NCI-H1694 (cell line): ENCODE data around the gene RP2.

Experiments
- DNase-seq: peaks from one replicate; lab custom pipeline; 2025; lab: John Stamatoyannopoulos, UW

The RP2 gene

DNA sequence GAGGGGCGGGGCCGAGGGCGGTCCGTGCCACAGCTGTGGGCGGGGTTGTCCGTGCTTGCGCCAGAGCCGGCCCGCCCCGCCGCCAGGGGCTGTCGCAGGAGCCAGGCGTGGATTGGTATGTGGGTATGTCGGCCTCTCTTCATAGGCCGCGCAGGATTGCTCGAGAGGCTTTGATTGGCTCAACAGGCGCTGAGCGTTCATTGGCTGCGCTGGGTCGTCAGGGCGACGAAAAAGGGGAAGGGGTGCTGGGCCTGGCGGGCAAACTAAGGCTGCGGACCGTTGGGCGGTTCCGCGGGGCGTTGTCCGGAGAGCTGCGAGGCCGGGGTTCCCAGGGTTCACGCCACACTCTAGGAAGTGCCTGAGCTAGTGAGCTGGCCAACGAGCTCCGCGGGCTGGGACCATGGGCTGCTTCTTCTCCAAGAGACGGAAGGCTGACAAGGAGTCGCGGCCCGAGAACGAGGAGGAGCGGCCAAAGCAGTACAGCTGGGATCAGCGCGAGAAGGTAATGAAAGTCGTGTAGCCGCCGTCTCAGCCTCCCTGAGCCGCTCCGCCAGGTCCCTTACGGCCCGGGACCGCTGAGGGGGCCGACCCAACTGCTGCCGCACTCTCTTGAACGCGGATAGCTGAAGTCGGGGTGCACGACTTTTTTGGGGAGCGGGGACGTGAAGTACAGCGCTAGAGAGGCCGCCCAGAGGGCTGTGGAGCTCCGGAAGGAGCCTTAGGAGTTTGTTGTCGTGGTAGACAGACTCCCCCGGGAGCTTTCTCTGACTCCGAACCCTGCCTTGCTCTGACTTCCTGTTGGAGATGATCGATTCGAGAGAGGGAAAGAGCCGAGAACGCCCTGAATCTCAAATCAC is at the start of gene RP2:
TSS of gene RP2 (plus strand) at position 343 of the 857 bp plus-strand sequence. CDS start at position 401, 58 bp downstream.
- peak; percentile 87 for DNase-seq

DNA sequence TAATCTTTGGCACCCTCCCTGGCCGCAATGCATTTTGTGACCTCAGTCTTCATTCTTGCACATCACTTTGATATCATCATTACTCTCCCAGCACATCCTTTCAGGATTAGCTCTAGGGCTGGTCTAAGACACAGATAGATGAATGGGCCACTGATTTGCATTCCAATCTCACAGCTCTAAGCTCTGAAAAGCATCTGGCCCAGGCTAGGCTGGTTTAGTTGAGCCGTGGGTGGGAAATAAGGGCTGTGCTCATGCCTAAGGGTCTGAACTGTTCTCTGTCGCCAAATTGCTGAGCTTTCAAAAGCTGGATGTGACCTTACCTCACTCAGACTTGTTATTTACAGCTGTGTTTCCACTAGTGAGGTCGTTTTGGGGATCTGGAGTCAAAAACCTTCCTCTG is 47.9 kb upstream of the RP2 start:
- no peak for DNase-seq

DNA sequence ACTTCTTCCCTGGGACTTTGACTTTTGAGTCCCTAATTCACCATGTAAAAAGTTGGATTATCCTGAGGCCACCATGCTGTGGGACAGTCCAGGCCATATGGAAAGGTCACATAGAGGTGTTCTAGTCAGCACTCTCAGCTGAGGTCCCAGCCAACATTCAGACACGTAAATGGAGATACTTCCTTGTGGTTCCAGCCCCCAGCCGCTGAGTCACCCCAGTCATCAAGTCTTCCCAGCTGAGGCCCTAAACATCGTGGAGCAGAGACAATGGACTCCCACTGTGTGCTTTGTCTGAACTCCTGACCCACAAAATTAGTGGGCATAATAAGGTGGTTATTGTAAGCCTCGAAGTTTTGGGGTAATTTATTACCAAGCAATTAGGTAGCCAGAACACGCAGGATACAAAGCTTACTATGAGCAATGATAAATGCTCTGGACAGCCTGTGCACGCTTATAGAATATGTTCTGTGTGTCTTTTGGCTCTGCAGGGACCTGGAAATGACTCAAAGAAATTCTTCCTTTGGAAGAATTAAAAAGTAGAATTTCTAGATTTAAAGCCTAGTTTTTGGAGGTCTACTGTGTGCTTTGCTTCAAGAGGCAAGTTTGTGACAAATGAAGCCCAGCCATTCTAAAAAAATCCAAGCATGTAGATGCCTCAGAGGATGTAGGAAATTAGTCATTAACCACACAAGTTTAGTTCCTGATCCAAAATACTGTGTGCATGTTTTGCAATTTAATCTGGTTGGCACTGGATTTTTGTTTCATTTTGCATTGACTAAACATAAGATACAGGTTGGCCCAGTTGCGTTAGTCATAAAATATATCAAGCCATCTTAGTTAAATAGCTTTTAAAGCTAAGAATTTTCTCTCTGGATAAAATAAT is 44.7 kb upstream of the RP2 start:
- no peak for DNase-seq

DNA sequence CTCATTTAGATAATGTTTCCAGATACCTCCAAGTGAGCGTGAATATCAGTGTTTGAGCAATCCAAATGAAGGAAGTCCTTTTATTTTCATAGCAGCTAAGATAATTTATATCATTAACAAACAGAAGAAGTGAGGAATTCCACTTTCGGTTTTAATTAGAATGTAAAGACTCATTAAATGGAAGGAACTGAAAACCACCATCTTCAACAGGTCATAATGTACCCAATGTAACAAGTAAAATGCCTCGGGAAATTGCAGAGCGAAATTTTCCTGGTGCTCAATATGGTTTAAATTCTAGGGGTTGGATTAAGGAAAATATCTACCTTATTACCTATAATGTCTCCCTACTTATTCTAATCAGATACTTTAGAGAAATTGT is 44.0 kb upstream of the RP2 start:
- no peak for DNase-seq

DNA sequence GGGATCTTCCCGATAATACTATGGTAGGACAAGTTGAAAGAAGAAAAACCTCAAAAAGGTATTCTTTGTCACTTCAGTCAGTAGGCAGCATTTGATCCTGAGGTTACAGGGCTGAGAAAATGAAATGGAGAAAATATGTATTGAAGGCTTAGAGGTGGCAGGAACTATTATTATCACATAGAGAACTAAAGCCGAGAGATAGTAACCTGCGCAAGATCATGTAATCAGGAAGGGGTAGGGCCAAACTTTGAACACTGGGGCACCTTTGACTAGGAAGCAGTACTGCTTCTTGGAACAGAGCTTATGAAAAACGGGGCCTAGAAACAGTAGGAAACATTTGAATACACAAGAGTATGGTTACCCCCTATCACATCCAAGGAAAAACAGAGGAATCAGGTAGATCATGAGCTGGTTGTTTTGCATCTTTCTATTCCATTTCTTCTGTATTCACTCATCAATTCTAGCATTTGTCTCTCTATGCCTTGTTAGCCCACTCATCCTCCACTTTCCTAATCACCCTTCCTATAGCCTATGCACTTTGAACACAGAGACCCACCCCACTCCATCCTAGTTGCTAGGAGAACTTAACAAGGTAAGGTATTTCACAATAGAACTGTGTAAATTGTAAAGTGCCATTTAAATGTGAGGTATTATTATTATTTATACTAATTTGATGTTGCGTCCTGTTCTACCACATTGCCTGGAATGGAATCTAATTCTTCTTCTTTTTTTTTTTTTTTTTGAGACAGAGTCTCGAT is 43.3 kb upstream of the RP2 start:
- DNase-seq = no peak

DNA sequence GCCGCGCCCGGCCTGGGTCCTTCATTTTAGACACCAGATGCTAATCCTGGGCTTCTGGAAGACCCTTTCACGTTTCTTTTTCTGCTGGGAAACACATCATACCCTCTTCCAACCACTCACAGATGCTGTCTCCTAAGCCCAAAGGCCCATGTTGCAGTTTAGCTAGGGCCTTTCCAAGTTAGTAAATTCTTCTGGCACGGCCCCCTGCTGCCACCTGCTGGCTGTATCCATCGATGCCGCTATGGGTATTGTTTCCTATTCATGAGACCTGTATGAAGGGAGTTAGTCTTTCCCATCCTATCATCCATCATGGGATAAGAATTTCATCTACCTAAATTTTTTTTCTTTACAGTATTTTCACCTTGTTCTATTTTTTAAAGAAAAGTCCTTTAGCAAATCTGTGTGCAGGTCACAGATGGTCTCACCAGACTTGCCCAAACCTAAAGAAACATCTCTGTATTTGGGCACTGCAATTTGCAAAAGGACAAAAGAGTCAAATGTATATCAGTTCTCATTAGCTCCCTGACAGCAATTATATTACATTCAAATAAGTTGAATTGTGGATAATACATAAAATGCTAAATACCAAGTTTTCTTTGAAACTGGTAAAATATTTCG is 40.2 kb upstream of the RP2 start:
- DNase-seq = peak; percentile 83

DNA sequence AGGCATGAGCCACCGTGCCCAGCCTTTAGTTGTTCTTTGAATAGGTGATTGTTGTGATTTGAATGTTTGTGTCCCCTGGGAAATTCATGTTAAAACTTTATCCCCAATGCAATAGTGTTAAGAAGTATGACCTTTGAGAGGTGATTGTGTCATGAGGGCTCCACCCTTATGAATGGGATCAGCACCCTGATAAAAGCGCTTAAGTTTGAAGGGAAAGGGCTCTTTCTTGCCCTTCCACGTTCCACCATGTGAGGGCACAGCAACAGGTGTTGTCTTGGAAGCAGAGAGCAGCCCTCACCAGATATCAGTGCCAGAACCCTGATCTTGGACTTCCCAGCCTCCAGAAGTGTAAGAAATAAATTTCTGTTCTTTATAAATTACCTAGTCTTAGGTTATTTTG is 33.7 kb upstream of the RP2 start:
- no peak for DNase-seq

DNA sequence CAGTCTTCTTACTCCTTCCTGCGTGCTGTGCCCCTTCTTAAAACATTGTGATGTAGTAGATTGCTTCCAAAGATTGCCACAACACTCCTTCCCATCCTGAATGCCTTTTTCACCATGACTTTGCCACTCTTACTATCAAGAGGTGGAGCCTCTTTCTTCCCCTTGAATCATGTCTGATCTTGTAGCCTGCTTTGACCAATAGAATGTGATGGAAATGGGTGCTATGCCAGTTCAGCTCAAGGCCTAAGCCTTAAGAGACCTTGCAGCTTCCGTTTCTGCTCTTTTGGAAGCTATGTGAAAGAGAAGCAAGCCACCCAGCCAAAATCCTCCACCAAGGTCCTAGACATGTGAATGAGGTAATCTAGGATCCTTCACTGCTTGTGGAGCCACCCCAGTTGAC is 31.6 kb upstream of the RP2 start:
- no peak for DNase-seq

DNA sequence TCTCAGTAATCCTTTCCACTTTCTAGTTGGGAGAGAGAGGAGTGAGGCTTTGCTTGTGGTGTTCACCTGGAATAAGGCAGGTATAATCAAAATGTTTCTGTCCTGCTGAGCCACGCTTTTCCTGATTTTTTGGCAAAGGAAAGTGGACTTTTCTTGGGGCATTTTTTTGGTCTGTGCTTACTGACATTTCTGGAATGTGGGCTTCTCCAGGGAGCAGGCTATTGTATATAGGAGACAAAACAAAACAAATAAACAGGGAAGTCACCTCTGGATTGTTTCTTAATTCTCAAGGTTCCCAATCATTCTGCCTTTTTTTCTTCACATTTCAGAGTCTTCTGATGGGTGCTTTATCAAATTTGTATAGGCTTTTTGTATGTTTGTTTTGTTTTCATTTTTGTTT is 25.7 kb upstream of the RP2 start:
- no peak for DNase-seq

DNA sequence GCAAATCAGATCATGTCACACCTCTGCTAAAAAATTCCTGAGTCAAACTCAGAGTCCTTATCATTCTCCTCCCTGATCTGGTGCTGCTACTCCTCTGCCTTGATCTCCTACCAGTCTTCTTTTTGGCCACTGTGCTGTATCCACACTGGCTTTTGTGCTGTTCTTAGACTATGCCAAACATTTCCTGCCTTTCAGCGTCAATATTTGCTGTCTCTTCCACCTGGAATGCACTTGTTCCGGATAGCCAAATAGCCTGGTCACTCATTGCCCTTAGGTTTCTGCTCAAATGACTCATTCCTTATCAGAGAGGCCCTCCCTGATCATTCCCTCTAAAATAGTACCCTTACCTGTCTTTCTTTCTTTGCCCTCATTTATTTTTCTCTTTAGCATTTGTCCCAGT is 24.4 kb upstream of the RP2 start:
- no peak for DNase-seq

DNA sequence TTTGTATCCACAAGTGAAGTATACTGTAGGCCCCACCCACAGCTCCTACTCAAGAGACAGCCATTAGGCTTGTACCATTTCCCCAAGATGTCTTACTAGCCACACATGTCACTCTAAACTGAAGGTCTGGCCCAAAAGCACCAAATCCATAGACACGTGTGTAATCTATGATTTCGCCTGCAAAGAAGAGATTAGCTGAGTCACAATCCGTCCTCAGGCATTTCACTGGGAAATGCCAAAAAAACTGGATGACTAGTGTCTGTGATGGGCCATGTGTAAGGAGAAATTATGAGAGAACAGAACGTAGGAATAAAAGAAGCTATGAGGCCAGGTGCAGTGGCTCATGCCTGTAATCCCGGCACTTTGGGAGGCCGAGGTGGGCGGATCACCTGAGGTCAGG is 21.9 kb upstream of the RP2 start:
- no peak for DNase-seq

DNA sequence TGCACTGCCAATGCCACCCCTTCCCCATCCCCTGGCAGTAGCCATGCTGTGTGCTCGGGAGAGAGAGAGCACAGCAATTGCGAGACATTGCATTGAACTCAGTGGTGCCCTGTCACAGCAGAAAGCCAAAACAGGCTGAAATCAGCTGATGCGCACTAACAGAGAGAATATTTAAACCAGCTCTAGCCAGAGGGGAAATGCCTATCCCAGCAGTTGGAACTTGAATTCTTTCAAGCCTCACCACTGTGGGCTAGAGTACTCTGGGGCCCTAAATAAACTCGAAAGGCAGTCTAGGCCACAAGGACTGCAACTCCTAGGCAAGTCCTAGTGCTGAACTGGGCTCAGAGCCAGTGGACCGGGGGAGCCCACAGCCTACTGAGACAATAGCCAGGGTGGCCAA is 17.7 kb upstream of the RP2 start:
- no peak for DNase-seq

DNA sequence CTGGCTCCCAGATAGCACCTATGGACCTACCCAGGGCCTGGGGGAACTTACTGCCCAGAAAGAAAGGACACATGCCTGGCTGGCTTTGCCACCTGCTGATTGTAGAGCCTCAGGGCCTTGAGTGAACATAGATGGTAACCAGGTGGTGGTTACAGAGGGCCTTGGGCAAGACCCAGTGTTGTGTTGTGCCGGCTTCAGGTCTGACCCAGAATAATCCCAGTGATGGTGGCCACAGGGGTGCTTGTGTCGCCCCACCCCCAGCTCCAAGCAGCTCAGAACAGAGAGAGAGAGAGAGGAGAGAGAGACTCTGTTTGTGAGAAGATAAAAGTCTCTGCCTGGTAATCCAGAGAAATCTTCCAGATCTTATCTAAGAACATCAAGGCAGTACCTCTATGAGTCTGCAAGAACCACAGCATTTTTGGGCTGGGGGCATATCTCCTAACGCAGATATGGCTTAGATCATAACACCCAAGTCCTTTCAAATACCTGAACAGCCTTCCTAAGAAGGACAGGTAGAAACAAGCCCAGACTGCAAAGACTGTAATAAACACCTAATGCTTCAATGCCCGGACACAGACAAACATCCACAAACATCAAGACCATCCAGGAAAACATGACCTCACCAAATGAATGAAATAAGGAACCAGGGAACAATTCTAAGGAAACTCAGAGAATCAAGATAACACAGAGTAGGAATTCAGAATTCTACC is 16.3 kb upstream of the RP2 start:
- DNase-seq = no peak

DNA sequence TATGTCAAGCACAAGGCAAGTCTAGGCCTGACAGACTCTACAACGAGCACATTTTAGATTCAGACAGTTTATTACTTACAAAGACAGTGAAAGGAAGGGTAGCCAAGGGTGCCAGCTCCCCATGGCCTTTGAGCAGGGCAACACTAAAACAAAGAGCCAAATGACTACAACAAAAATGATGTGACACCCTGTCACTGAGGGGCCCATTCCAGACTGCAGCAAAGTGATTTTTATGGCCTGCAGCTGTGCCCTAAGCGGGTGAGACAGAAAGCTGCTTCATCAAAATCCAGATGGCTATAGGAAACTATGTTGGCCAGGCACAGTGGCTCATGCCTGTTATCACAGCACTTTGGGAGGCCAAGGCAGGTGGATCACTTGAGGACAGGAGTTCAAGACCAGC is 13.4 kb upstream of the RP2 start:
- no peak for DNase-seq

DNA sequence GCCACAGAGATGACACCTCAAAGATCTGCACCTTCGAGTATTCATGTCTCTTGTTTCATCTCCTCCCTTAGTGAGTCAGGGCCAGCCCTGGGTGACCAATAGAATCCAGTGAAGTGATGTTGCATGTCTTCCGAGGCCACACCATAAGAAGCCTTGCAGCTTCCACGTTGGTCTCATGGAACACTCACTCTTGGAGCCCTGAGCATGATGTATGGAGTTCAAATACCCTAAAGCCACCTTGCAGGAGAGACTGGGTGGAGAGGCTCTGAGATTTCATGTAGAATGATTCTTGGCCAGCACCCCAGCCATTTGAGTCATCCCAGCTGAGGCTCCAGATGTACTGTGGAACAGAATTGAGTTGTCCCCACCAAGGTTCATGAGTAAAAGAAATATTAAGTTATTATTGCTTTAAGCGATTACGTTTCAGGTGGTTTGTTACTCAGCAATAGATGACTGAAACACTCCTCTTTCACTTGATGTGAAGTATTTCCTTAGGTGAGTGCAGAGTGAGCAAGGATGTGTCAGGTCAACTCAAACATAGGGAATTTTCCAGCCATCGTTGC is 5.0 kb upstream of the RP2 start:
- no peak for DNase-seq

DNA sequence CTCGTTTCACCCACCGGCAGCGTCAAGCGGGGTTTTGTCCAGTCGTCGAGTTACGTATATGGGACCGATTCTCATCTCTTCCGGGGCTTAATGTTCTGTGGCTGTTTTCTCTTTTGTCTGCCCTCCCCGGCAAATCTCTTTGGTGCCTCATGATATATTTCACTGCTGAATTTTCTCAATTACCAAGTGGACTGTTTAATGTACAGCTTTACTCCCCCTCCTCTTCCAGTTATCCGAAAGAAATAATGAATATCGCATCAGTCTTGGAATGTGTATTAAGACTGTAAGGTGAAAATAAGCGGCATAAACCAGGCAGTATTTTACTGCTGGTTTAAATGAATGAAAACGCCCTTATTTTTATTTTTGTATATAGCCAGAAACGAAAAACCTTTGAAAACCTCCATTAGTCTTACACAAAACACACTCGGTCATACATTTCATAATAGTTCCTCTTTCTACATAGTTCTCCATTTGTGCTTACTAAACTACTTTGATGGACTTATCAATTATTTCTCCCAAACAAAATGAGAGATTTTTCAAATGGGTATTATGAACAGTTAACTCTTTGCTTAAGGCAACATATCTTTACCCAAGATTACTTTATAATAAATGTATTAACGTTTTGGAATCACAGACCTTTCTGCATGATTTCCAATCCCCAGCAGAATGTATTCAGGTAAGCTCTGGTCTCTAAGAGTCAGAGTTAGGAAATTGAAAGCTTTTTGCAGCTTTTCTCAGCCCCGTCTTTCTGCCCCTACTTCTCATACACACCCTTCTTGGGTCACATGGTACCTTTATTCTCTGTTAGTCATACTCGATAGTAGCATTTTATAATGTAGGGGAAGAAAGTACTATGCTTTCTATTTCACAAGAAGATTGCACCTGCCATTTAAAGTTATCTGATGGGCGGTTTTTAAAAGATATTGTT is 979 bp downstream of the RP2 start:
- no peak for DNase-seq

DNA sequence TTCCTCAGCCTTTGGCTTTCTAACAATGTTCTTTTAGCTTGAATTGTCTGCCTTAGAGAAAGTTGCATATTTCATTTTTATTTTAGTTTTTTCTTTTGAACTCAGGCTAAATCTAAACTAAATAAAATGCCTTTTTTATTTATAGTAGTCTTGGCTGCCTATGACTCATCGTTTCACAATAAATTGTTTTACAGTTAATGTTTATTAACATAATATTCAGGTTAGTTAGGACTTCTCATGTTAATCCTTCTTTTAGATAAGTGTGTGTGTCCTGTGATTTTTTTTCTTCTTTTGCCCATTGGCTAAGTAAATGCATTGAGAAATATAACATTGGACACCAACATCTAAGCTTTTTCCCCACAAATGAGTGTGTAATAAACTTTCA is 1.6 kb downstream of the RP2 start:
- DNase-seq = no peak

DNA sequence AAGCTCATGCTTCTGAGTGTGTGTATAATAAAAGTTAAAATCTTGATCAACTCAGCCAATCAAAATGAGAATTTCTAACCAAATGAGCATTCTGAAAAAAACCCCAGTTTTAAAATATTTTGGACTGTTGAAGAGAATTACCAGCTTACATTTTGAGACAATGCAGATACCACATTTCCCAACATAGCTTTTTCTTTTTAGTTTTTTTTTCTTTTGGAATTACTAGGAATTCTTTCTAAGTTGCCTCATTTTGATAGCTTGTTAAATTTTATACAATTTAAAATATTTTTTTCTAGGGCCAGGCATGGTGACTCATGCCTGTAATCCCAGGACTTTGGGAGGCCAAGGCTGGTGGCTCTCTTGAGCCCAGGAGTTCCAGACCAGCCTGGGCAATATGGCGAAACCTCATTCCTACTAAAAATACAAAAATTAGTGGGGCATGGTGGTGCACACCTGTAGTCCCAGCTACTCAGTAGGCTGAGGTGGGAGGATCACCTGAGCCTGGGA is 2.2 kb downstream of the RP2 start:
- DNase-seq = no peak

DNA sequence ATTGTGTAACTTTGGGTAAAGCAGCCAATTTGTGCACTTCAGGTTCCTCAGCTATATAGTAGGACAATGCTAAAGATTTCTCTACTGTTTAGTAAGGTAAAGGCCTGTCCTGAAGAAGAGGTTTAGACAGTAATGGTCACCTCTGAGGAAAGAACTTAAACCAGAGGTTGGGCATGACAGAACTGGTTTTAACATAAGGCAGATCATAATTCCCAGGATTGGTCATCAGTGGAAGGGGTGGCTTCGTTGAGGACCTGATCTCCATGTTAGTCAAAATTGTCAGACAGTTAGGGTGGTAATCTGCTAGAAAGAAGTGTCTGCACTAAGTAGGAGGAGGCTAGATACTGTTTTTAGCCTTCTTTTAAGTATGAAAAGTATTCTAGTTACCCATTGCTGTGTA is 4.1 kb downstream of the RP2 start:
- DNase-seq = no peak

DNA sequence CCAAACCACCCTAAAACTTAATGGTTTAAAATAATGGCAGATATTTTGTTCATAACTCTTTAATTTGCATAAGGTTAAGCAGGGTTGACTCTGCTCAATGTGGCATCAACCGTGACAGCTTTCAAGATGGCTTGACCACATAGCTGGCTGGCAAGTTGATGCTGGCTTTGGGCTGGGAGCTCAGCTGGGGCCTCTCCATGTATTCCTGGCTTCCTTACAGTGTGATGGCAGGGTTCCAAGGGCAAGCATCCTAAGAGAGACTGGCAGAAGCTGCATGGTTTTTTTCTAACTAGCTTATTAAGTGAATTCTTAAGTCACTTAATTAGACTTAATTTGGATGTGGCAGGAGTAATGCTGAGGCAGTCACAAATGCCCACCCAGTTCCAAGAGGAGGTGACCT is 4.5 kb downstream of the RP2 start:
- no peak for DNase-seq
